ENCODE measurements around the gene TBC1D5. TPM values are rescaled to one million over a fixed set of nuclear protein-coding genes. Genes with fewer than 3 reads are reported as not detected.

The TBC1D5 gene
- total and polyA plus RNA-seq, 7 donors = 7.2 to 82.3 (median 43.7) TPM

- H3K4me3 ChIP-seq = no peak overlapping the region
- H3K4me1 ChIP-seq = peaks cover 0 to 13% (median 0%) of the 10 kb centered on the region in 4 donors
- no peaks in the 10 kb centered on the region for H3K36me3 ChIP-seq
- intact Hi-C loops (cut with DNase I) = no loop called here
- H3K9me3 ChIP-seq = no peaks in the 10 kb centered on the region
- no peak overlapping the region for H3K27ac ChIP-seq
- 98% methylated on average over 3 of the region's 3 CpGs for WGBS, 2 donors
- TF ChIP-seq POLR2A (IDR thresholded peaks at IDR 0.05) = no peak
- TF ChIP-seq EP300 (IDR thresholded peaks at IDR 0.05) = no peak
- no peak for TF ChIP-seq POLR2AphosphoS5 (IDR thresholded peaks at IDR 0.05)
- no peak for TF ChIP-seq CTCF (IDR thresholded peaks at IDR 0.05)
- no peaks in the 10 kb centered on the region for H3K27me3 ChIP-seq
- no peak for DNase-seq
Measured at GRCh38 chr3:17724122-17724521, 18.3 kb downstream of the TBC1D5 start.

- DNase-seq = no peak
- Histone ChIP-seq H3K36me3 (peaks cover 0 to 5% (median 0%) of the 10 kb centered on the region in 4 donors), H3K9me3 (peaks cover 0 to 10% (median 2%) of the 10 kb centered on the region in 4 donors), H3K4me3 (no peak overlapping the region), H3K27ac (no peak overlapping the region), H3K27me3 (no peaks in the 10 kb centered on the region), H3K4me1 (peaks cover 0 to 13% (median 0%) of the 10 kb centered on the region in 4 donors)
- no peak for TF ChIP-seq POLR2AphosphoS5 (IDR thresholded peaks at IDR 0.05)
- no peak for TF ChIP-seq CTCF (IDR thresholded peaks at IDR 0.05)
- TF ChIP-seq EP300 (IDR thresholded peaks at IDR 0.05) = no peak
- TF ChIP-seq POLR2A (IDR thresholded peaks at IDR 0.05) = no peak
- intact Hi-C loops (cut with DNase I) = no loop called here
Measured at GRCh38 chr3:17717411-17717810, 25.0 kb downstream of the TBC1D5 start.

GRCh38 chr3:17714473-17714872 is 28.0 kb downstream of the TBC1D5 start:
- intact Hi-C loops (cut with DNase I) = no loop called here
- 94 to 98% methylated on average over 2 of the region's 2 CpGs for WGBS, 2 donors
- H3K4me1 ChIP-seq = peaks cover 0 to 3% (median 0%) of the 10 kb centered on the region in 4 donors
- no peak for DNase-seq
- H3K4me3 ChIP-seq = no peak overlapping the region
- peaks cover 0 to 5% (median 0%) of the 10 kb centered on the region in 4 donors for H3K36me3 ChIP-seq
- peaks cover 0 to 10% (median 2%) of the 10 kb centered on the region in 4 donors for H3K9me3 ChIP-seq
- no peak overlapping the region for H3K27ac ChIP-seq
- no peaks in the 10 kb centered on the region for H3K27me3 ChIP-seq
- TF ChIP-seq EP300 (IDR thresholded peaks at IDR 0.05) (no peak), CTCF (IDR thresholded peaks at IDR 0.05) (no peak), POLR2AphosphoS5 (IDR thresholded peaks at IDR 0.05) (no peak), POLR2A (IDR thresholded peaks at IDR 0.05) (no peak)

- H3K27me3 ChIP-seq = no peaks in the 10 kb centered on the region
- H3K4me3 ChIP-seq = no peak overlapping the region
- no peaks in the 10 kb centered on the region for H3K4me1 ChIP-seq
- peaks cover 0 to 5% (median 0%) of the 10 kb centered on the region in 4 donors for H3K36me3 ChIP-seq
- DNase-seq = no peak
- H3K9me3 ChIP-seq = peaks cover 0 to 6% (median 1%) of the 10 kb centered on the region in 4 donors
- no peak for TF ChIP-seq POLR2AphosphoS5 (IDR thresholded peaks at IDR 0.05)
- no peak for TF ChIP-seq CTCF (IDR thresholded peaks at IDR 0.05)
- no peak for TF ChIP-seq EP300 (IDR thresholded peaks at IDR 0.05)
- no peak for TF ChIP-seq POLR2A (IDR thresholded peaks at IDR 0.05)
- H3K27ac ChIP-seq = no peak overlapping the region
- 84 to 89% methylated on average over 1 of the region's 1 CpG for WGBS, 2 donors
- intact Hi-C loops (cut with DNase I) = no loop called here
Measured at GRCh38 chr3:17709236-17709810, 33.1 kb downstream of the TBC1D5 start.

All from sigmoid colon (tissue), 7 donors.